Raji (cell line): ENCODE results near the gene YIPF2.

Experiments used
- POLR2A ChIP-seq: IDR thresholded peaks from 2 replicates; pipeline ENCODE4 v1.6.1; 2011; ENCODE audit warnings: low read depth, low read length, control low read depth; ENCODE audit not compliant: insufficient read depth

The YIPF2 gene

DNA sequence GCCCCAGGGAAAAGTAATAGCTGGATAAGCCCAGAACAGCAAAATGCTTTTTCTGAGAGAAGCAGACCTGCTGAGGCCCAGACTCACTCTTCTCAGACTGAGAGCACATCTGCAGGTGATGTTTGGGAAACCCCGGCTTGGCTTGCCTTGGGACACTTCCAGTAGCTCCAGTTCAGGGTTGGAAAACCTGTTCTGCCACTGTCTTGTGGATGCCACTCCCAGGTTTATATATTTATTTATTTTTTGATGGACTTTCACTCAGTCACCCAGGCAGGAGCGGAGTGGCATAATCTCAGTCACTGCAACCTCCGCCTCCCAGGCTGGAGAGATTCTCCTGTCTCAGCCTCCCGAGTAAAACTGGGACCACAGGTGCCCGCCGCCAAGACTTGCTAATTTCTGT, 24.4 kb upstream of the YIPF2 start:
- no peak for TF ChIP-seq POLR2A

DNA sequence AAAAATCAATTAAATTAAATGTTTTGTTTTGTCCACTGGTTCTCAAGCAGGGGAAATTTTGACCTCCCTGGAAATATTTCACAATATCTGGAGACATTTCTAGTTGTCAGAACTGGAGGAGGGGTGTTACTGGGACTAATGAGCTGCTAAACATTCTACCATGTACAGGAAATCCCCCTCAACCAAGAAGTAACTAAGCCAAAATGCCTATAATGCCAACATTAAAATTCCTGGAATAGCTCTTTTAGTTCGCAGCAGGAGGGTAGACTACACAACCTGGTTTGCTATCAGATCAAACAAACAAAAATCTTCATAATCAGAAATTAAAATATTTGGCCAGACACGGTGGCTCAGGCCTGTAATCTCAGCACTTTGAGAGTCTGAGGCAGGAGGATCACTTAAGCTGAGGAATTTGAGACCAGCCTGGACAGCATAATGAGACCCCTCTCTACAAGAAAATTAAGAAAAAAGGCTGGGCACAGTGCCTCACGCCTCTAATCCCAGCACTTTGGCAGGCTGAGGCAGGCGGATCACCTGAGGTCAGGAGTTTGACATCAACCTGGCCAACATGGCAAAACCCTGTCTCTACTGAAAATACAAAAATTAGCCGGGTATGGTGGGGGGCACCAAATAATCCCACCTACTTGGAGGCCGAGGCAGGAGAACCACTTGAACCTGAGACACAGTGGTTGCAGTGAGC, 18.7 kb upstream of the YIPF2 start:
- TF ChIP-seq POLR2A: no peak

DNA sequence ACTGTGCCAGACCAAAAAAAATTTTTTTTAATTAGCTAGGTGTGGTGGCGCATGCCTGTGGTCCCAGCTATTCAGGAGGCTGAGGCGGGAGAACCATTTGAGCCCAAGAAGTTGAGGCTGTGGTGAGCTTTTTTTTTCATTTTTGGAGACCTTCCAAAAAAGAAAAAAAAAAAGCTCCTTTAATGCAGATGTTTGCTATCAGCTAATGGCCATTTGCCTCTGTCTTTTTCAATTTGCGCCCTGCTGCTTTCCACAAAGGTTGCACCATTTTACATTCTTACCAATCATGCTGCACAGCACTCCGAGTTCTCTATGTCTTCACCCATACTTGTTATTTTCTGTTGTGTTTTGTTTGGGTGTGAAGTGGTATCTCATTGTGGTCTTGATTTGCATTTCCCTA, 16.8 kb upstream of the YIPF2 start:
- TF ChIP-seq POLR2A: no peak

- TF ChIP-seq POLR2A: no peak
Measured at GRCh38 chr19:10936661-10937084, 8.2 kb upstream of the YIPF2 start.

DNA sequence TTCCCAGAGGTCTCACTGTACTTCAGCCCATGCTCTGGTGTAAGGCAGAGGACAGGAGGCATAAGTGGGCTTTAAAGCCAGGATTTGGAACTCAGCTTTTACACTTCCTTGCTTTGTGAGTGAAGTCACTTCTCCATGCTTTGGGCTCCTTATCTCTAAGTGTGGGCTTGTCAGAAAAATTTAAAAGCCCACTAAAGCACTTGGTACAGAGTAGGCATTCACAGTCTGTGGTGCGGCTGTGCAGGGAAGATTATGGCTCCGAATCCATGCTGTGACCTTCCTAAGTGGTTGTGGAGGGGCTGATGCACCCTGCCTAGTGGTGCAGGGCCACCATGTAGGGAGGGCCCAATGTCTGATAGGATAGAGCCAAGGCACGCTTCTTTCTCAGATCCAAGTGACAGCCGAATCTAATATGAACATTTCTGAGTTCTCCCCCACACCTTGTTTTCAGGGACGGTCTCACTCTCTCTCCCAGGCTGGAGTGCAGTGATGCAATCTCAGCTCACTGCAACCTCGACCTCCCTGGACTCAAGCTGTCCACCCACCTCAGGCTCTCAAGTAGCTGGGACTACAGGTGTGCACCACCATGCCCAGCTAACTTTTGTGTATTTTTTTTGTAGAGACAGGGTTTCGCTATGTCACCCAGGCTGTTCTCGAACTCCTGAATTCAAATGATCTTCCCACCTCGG, 7.1 kb upstream of the YIPF2 start:
- TF ChIP-seq POLR2A: no peak

DNA sequence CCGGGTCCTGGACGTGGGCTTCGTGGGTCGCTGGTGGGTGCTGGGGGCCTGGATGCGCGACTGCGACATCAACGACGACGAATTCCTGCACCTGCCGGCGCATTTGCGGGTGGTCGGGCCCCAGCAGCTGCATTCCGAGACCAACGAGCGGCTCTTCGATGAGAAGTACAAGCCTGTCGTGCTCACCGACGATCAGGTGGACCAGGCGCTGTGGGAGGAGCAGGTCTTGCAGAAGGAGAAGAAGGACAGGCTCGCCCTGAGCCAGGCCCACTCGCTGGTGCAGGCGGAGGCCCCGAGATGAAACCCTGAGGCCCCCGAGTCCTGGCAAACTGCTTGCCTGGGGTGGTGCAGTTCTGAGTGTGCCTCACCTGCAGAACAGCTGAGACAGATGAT, 959 bp upstream of the YIPF2 start:
- no peak for TF ChIP-seq POLR2A

DNA sequence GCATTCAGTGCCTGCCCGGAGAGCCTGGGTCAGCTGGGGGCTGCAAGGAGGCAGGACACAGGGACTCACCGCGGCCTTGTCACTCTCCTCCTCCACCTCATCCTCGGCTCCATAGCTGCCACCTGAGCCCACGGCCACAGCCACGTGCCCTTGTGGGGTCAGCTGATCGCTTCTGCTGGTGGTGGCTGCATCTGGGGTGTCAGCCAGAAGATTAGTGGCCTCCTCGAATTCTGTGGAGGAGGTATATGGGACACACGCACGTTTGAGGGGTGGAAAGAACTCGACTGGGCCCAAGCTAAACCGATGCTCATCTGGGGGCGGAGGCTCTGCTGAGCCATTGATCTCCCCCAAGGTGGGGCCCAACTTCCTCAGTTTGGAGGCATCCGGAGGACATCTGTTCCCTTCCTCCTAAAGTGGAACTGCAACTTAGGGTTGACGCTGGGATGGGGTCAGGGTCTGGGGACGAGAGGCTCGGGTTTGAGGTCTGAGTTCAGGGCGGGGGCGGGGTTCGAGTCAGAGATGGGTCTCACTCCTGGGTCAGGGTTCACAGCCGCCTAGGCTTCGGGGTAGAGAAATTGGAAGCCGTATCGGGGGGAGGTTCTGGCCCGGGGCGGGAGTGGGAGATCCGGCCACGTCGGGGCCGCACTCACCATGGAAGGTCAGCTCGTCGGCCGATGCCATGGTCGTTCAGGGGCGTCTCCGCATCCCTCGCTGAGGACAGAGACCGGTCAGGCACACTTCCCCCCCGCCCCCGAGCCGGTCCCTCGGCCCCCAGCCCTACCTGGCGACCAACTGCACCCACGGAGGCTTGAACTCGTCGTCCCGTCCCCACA, 493 bp downstream of the YIPF2 start:
- TF ChIP-seq POLR2A: no peak

DNA sequence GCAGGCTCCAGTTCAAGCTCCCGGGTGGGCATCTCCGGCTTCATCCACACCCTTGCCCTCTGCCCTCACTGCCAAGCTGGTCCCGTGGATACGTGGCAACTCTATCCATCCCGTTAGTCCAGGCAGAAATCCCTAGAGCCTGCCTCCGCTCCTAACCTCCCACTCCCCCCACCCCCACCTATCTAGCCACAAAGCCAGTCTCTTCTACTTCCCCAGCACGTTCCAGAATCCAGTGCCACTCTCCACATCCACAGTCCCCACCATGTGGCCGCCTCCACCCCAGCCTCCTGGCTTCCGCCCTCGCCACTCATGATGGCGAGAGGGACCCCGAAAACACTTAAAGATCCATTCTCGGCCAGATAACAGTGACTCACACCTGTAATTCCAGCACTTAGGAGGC, 3.8 kb downstream of the YIPF2 start:
- TF ChIP-seq POLR2A: no peak

DNA sequence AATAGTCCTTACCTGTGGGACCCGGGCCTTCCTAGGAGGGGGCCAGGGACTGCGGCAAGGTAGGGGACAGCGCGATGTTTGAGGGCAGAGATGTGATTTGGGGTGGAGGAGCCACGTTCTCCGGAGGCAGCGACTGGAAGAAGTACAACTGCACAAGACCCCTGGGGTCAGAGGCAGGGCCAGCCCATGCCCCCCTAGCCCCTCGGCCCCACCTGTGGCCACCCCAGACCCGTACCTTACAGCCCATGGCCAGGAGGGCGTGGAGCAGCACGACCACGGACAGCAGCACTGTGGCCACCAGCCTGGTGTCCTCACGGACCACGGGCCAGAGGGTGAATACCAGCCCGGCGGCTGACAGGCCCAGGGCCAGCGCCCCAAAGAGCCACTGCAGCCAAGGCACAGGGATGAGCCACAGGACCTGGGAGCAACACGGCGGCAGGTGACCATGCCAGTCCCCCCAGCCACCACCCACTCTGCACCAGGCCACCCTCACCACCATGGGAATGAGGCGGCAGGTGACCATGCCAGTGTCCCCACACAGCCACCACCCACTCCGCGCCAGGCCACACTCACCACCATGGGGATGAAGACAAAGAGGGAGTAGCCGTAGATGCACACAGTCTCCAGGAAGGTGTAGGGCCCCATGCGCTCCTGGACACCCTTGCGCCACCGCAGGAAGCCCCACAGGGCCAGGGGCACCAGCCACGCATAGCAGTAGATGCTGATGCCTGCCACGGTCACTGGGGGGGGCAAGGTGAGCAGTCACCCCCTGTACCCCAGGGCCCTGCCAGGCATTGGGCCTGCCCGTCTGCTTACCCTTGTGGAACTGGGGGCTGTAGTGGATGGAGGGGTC, 5.0 kb downstream of the YIPF2 start:
- TF ChIP-seq POLR2A: no peak

- TF ChIP-seq POLR2A: no peak
Measured at GRCh38 chr19:10922638-10923014, 5.8 kb downstream of the YIPF2 start.

- TF ChIP-seq POLR2A: no peak
Measured at GRCh38 chr19:10921910-10922637, 6.4 kb downstream of the YIPF2 start.

DNA sequence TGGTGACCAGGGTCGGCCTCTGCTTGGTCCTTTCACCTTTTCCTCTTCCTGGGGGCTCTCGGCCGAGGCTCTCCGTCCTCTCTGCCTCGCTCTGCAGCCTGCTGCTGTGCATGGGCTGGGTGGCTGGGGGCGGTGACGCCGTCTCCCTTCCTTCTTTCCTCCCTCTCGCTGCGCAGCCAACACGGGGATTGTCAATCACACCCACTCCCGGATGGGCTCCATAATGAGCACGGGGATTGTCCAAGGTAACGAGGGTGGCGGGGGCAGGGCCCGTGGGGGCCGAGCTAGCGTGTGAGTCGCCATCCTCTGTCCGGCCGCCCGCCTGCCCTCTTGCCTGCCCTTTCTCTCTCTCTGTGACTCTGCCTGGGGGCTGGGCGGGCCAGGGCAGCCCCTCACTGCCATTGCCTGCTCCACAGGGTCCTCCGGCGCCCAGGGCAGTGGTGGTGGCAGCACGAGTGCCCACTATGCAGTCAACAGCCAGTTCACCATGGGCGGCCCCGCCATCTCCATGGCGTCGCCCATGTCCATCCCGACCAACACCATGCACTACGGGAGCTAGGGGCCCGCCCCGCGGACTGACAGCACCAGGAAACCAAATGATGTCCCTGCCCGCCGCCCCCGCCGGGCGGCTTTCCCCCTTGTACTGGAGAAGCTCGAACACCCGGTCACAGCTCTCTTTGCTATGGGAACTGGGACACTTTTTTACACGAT, 7.1 kb downstream of the YIPF2 start:
- TF ChIP-seq POLR2A: no peak

GRCh38 chr19:10920781-10921180, 7.7 kb downstream of the YIPF2 start:
- no peak for TF ChIP-seq POLR2A

DNA sequence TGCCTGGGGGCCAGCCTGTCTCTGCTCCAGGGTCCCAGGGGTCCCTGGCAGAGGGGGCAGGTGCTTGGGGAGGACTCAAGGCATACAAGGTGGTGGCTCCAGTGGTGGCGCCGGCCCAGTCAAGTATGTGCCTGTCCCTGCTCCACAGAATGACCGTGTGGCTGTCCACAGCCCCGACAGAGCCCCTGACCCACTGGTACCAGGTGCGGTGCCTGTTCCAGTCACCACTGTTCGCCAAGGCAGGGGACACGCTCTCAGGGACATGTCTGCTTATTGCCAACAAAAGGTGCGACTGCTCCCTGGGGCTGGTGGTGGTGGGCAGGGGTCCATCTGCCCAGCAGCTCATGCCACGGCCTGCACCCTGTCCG, 8.2 kb downstream of the YIPF2 start:
- no peak for TF ChIP-seq POLR2A
